ENCODE data around the gene FNIP2. TPM values are rescaled to one million over a fixed set of nuclear protein-coding genes. Genes with fewer than 3 reads are reported as not detected.
"Not testable (repeated sequence)": the region's sequence is repeated elsewhere in the genome, so short reads cannot be mapped to it uniquely, and the experiment has no call there.

The FNIP2 gene
- total and polyA plus RNA-seq, 2 experiments from 2014 or later, result 1.8 to 22.4 TPM

GRCh38 chr4:158902280-158903078 is 133.7 kb downstream of the FNIP2 start:
- H3K27ac ChIP-seq; H3K9ac ChIP-seq; H3K9me3 ChIP-seq (ENCODE audit: low read depth); H3F3A ChIP-seq (ENCODE audit: insufficient read depth); H4K20me1 ChIP-seq (ENCODE audit: insufficient read depth); H3K9me2 ChIP-seq (ENCODE audit: insufficient read depth); H3K4me1 ChIP-seq (ENCODE audit: insufficient read depth); H3K36me3 ChIP-seq (ENCODE audit: low read depth); DNase-seq; H3K27me3 ChIP-seq (replicated peaks; ENCODE audit: insufficient read depth); in situ Hi-C loops (cut with MboI); H3K79me2 ChIP-seq (ENCODE audit: insufficient read depth); H3K4me2 ChIP-seq (ENCODE audit: unreplicated experiment); H3K4me3 ChIP-seq; H2AFZ ChIP-seq: not testable (repeated sequence)
- WGBS, 2 experiments (ENCODE audit: low coverage in 1 of 2, low lambda C conversion rate in 2 of 2, missing lambda C conversion rate in 2 of 2), result 88 to 89% methylated on average over 14 of the region's 14 CpGs

DNA sequence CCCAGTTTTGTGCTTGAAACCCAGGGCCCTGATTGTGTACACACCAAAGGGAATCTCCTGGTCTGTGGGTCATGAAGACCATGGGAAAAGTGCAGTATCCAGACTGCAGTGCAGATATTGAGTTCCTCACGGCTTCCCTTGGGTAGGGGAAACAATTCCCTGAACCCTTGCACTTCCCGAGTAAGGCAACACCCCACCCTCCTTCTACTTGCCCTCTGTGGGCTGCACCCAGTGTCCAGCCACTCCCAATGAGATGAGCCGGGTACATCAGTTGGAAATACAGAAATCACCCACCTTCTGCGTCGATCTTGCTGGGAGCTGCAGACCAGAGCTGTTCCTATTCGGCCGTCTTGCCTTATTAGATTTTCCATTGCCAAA is 134.2 kb downstream of the FNIP2 start:
- Histone ChIP-seq H3K4me1 (ENCODE audit: insufficient read depth) (no peaks in the 10 kb centered on the region), H3K27ac (no peak overlapping the region), H3F3A (ENCODE audit: insufficient read depth) (no peaks in the 10 kb centered on the region), H3K9ac (no peak overlapping the region), H2AFZ (no peak overlapping the region), H4K20me1 (ENCODE audit: insufficient read depth) (no peaks in the 10 kb centered on the region), H3K4me2 (ENCODE audit: unreplicated experiment) (no peak overlapping the region), H3K36me3 (ENCODE audit: low read depth) (0 out of 2 replicates have a peak, but pooled peaks cover 5% of the 10 kb centered on the region), H3K27me3 (replicated peaks; ENCODE audit: insufficient read depth) (no peaks in the 10 kb centered on the region), H3K9me3 (ENCODE audit: low read depth) (no peaks in the 10 kb centered on the region), H3K4me3 (no peak overlapping the region), H3K79me2 (ENCODE audit: insufficient read depth) (peaks cover 7% of the 10 kb centered on the region; the same call in 1 of the 2 replicates), H3K9me2 (ENCODE audit: insufficient read depth) (no peaks in the 10 kb centered on the region)
- in situ Hi-C loops (cut with MboI), result no loop called here
- WGBS, 2 experiments (ENCODE audit: low coverage in 1 of 2, low lambda C conversion rate in 2 of 2, missing lambda C conversion rate in 2 of 2), result 95 to 98% methylated on average over 7 of the region's 7 CpGs
- TF ChIP-seq EZH2phosphoT487 (IDR thresholded peaks at IDR 0.05; ENCODE audit: insufficient read depth, low read depth), result no peak
- no peak for TF ChIP-seq EZH2 (IDR thresholded peaks at IDR 0.05; ENCODE audit: insufficient read depth, poor library complexity, severe bottlenecking)
- DNase-seq, result no peak

DNA sequence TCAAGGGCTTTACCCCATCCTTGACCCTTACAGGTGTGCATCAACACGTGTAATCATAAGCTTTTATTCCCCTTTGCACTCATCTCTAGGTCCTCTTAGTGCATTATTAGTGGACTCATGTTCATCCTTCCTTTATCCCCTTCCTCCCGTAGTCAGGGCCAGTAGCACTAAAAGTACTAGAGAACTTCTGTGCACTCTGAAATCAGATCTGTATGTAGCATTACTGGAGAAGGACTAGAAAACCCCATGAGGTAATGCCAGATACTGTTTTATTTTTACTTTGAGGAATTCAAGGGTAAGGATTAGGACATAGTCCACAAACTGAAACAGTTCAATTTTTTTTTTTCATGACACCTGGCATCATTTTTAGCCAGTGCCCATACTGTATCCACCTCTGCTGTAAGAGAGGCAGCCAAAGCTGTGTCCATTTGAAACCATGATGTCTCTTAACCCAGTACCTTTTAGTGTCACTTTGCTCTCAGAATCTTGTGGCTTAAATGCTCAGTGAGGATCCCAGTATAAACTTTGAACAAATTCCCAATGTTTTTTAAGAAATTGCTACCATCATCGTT is 134.7 kb downstream of the FNIP2 start:
- 0 out of 2 replicates have a peak, but pooled peaks cover 5% of the 10 kb centered on the region for H3K36me3 ChIP-seq (ENCODE audit: low read depth)
- no peaks in the 10 kb centered on the region for H3K27me3 ChIP-seq (replicated peaks; ENCODE audit: insufficient read depth)
- H3F3A ChIP-seq (ENCODE audit: insufficient read depth), result no peaks in the 10 kb centered on the region
- no peak overlapping the region for H3K27ac ChIP-seq
- WGBS, 2 experiments (ENCODE audit: low coverage in 1 of 2, low lambda C conversion rate in 2 of 2, missing lambda C conversion rate in 2 of 2), result 95 to 96% methylated on average over 3 of the region's 3 CpGs
- no peak for TF ChIP-seq EZH2phosphoT487 (IDR thresholded peaks at IDR 0.05; ENCODE audit: insufficient read depth, low read depth)
- TF ChIP-seq EZH2 (IDR thresholded peaks at IDR 0.05; ENCODE audit: insufficient read depth, poor library complexity, severe bottlenecking), result no peak
- H3K9me3 ChIP-seq (ENCODE audit: low read depth), result no peaks in the 10 kb centered on the region
- H2AFZ ChIP-seq, result no peak overlapping the region
- H3K9ac ChIP-seq, result no peak overlapping the region
- no peaks in the 10 kb centered on the region for H4K20me1 ChIP-seq (ENCODE audit: insufficient read depth)
- H3K4me2 ChIP-seq (ENCODE audit: unreplicated experiment), result no peak overlapping the region
- no peak overlapping the region for H3K4me3 ChIP-seq
- DNase-seq, result no peak
- H3K9me2 ChIP-seq (ENCODE audit: insufficient read depth), result no peaks in the 10 kb centered on the region
- H3K4me1 ChIP-seq (ENCODE audit: insufficient read depth), result no peaks in the 10 kb centered on the region
- H3K79me2 ChIP-seq (ENCODE audit: insufficient read depth), result peaks cover 7% of the 10 kb centered on the region; the same call in 1 of the 2 replicates
- in situ Hi-C loops (cut with MboI), result no loop called here

- in situ Hi-C loops (cut with MboI), result no loop called here
- WGBS, 2 experiments (ENCODE audit: low coverage in 1 of 2, low lambda C conversion rate in 2 of 2, missing lambda C conversion rate in 2 of 2), result 95 to 100% methylated on average over 1 of the region's 1 CpG
Measured at GRCh38 chr4:158904815-158905214, 136.0 kb downstream of the FNIP2 start.

More at GRCh38 chr4:158904815-158905214, 136.0 kb downstream of the FNIP2 start:
- Histone ChIP-seq H3K9me3 (ENCODE audit: low read depth) (no peaks in the 10 kb centered on the region), H3K27ac (no peak overlapping the region), H3K79me2 (ENCODE audit: insufficient read depth) (peaks cover 7% of the 10 kb centered on the region; the same call in 1 of the 2 replicates), H2AFZ (no peak overlapping the region), H3K4me1 (ENCODE audit: insufficient read depth) (no peaks in the 10 kb centered on the region), H3F3A (ENCODE audit: insufficient read depth) (no peaks in the 10 kb centered on the region), H3K9me2 (ENCODE audit: insufficient read depth) (no peaks in the 10 kb centered on the region), H3K4me2 (ENCODE audit: unreplicated experiment) (no peak overlapping the region), H3K27me3 (replicated peaks; ENCODE audit: insufficient read depth) (no peaks in the 10 kb centered on the region), H4K20me1 (ENCODE audit: insufficient read depth) (no peaks in the 10 kb centered on the region), H3K4me3 (no peak overlapping the region), H3K36me3 (ENCODE audit: low read depth) (0 out of 2 replicates have a peak, but pooled peaks cover 5% of the 10 kb centered on the region), H3K9ac (no peak overlapping the region)
- no peak for DNase-seq
- TF ChIP-seq EZH2phosphoT487 (IDR thresholded peaks at IDR 0.05; ENCODE audit: insufficient read depth, low read depth) (no peak), EZH2 (IDR thresholded peaks at IDR 0.05; ENCODE audit: insufficient read depth, poor library complexity, severe bottlenecking) (no peak)
